GM19035 (cell line): ENCODE results near the gene CAB39L.

ENCODE experiments used
- ATAC-seq: cut with Tn5 transposase; IDR thresholded peaks from one replicate; pipeline ENCODE4 v1.9.1; 2021; ENCODE audit not compliant: unreplicated experiment

The CAB39L gene

DNA sequence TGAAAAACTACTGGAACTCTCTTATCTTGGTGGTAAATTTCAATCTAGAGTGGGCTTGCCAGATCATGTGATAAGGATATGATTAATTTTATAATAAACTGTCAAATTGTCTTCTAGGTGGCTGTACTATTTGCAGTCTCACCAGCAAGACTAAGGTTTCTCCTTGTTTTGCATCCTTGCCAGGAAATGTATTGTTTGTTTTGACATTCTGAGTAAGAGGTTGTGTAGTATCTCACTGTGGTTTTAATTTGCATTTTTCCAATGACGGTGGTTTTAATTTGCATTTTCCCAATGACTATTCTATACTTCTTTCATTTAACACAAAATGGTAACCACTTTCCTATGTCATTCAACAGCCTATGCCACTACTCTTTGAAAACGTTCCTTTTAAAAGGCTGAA, 2.0 kb downstream of the CAB39L start:
- ATAC-seq = no peak

DNA sequence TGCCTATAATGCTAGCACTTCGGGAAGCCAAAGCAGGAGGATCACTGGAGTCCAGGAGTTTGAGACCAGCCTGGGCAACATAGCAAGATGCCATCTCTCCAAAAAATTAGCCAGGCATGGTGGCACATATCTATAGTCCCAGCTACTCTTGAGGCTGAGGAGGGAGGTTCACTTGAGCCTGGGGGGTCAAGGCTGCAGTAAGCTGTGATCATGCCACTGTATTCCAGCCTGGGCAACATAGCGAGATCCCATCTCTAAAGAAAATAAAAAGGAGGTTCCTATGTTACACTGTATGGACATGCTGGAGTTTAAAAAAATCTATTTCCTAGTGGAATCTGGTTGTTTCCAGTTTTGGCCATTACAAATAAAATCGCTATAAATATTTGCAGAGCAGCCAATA, 2.6 kb downstream of the CAB39L start:
- ATAC-seq = no peak

GRCh38 chr13:49439609-49440008, 4.3 kb downstream of the CAB39L start:
- ATAC-seq = no peak

DNA sequence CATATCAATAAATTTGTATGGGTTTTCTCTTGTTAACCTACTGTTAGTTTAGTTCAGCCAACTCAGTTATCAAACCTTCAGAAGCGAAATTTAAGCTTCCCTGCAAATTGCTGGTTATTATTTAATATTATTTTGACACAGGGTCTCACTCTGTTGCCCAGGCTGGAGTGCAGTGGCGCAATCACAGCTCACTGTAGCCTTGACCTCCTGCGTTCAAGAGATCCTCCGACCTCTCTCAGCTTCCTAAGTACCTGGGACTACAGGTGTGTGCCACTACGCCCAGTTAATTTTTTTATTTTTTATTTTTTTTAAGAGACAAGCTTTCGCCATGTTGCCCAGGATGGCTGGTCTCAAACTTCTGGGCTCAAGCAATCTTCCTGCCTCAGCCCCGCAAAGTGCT, 6.2 kb downstream of the CAB39L start:
- ATAC-seq = no peak

- no peak for ATAC-seq
Observed at GRCh38 chr13:49436890-49437289, 7.0 kb downstream of the CAB39L start.

DNA sequence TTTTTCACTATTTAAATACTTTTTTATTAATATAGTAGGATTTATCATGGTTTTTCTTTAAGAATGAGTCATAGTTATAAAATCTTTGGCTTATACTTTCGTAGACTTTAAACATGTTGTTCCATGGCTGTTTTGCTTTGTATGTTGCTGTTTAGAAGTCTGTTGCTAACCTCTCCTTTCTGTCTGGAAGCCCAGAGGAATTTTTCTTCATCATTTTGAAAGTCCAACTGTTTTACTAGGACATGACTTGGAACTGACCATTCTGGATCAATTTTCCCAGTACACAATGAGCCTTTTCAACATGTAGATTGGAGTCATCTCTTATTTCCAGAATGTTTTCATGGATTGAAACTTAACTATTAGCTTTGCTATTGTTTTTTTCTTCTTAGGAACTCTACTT, 7.9 kb downstream of the CAB39L start:
- no peak for ATAC-seq

DNA sequence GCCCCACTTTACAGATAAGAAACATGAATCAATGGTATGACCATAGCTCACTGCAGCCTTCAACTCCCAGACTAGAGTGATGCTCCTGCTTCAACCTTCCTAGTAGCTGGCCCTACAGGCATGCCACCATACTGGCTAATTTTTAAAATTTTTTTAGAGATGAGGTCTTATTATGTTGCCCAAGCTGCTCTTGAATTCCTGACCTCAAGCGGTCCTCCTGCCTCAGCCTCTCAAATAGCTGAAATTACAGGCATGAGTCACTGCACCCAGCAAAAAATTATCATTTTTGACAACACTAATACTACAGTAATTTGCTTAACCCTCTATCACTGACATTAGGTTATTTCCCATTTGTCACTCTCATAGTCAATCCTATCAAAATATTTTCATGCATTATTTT, 14.7 kb downstream of the CAB39L start:
- ATAC-seq = no peak

DNA sequence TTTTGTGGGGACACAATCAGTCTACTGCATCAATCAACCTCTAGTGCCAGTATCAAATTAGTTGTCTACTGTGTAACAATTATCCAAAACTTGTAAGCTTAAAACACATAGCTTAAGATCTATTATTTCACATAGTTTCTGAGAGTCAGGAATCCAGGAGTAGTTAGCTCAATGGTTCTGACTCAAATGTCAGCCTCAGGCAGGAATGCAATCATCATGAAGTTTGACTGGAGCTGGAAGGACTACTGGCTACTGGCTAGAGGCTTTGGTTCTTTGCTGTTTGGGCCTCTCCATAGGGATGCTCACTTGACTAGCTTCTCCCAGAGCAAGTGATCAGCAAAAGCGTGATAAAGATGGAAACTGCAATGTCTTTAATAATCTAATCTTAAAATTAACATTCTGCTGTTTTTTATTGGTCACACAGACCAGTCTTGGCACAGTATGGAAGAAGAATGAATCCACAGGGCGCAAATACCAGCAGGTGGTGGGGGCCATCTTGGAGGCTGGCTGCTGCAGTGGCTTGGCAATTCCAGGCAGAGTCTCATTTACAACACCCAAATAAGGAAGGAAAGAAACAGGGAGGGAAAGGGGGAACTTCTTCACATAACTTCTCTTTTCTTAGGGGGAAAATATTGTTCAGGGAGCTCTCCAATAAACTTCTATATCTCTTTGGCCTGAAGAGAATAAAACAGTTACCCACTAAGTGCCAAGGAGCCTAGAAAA, 15.7 kb downstream of the CAB39L start:
- no peak for ATAC-seq

DNA sequence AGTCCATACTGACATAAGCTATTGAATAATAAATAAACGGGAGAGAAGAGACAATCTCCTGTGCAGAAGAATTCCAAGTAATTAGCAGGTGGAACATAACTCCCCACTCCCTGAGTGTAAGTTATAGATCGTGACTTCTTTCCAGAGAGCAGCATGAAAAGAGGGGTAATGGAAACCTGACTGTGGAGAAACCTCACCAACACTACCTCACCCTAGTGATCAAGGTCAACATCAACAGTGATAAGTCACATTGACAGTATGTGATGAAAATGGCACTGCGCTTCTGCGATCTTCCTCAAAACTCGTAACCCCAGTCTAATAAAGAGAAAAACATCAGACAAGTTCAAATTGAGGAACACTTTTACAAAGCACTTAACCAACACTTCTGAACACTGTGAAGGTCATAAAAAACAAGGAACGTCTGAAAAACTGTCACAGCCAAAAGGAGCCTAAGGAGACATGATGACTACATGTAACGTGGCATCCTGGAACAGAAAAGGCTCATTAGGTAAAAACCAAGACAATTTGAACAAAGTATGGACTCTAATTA, 19.8 kb downstream of the CAB39L start:
- ATAC-seq = no peak

GRCh38 chr13:49421391-49421790, 22.5 kb downstream of the CAB39L start:
- peak; percentile 83 for ATAC-seq

- ATAC-seq = no peak
Observed at GRCh38 chr13:49419276-49419675, 24.6 kb downstream of the CAB39L start.

GRCh38 chr13:49418206-49418605, 25.7 kb downstream of the CAB39L start:
- ATAC-seq = no peak

- no peak for ATAC-seq
Observed at GRCh38 chr13:49417161-49417560, 26.7 kb downstream of the CAB39L start.

DNA sequence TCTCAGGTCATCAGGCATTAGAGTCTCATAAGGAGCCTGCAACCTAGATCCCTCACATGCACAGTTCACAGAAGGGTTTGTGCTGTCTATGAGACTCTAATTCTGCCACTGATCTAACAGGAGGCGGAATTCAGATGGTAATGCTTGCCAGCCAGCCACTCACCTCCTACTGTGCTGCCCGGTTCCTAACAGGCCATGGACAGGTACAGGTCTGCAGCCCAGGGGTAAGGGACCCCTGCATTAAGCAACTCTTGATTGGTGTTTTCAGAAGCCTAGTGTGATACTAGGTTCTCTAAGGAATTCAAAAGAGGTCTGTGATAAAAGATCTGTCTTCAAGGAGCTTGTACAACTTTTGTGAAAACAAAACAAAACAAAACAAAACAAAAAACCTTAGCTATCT, 31.1 kb downstream of the CAB39L start:
- no peak for ATAC-seq

- no peak for ATAC-seq
Observed at GRCh38 chr13:49411353-49411752, 32.5 kb downstream of the CAB39L start.

- ATAC-seq = no peak
Observed at GRCh38 chr13:49410477-49410876, 33.4 kb downstream of the CAB39L start.

DNA sequence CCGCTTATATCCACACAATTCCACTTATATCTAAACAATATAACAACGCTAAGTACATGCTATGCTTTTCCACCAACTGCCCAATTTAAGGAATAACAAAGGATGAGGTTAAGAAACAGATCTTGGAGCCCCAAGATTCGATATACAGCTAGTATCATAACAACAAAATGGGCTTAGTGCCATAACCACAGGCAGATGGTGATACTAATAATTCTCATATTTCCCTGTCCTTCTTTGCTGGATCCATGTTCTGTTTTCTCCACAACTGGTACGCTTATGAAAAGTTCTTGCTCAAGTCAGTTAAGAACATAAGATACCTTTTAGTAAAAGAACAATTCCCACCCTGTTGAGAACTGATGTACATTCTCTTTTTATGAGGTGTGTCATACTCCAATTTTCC, 33.9 kb downstream of the CAB39L start:
- no peak for ATAC-seq

GRCh38 chr13:49409008-49409407, 34.9 kb downstream of the CAB39L start:
- ATAC-seq = no peak

DNA sequence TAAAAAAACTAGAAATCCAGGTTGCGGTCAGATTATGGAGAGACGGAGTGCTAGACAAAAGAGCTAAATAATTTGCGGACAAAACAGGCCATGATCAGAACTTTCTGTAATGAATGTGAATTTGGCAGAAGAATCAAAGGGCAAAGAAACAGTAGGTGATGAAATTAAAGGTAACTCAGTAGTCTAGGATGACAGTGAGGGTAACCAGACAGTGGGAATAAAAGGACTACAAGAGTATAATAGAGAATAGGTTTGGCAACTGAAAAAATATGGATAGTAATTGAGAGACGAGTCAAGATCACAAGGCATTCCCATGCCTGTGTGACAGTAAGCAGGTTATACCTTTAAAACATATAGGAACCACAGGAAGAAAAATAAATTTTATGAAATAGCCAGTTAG, 35.9 kb downstream of the CAB39L start:
- ATAC-seq = no peak

DNA sequence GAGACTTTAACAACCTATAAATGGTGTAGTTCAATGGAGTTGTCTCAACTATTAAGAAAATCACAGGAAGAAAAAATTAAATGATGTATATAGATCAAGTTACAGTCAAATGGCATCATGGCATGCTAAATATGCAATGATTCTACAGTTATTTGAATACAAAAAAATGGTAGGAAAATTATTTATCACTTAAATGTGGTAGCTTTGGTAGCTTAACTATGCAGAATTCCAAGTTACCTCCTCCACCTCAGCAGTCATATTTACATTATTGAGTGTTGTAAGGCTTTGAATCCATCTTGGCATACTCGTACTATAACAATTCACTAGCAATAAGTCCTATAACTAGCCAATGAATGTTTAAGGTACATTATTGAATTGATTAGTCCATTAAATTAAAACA, 36.8 kb downstream of the CAB39L start:
- no peak for ATAC-seq

- ATAC-seq = no peak
Observed at GRCh38 chr13:49404703-49405020, 39.2 kb downstream of the CAB39L start.

DNA sequence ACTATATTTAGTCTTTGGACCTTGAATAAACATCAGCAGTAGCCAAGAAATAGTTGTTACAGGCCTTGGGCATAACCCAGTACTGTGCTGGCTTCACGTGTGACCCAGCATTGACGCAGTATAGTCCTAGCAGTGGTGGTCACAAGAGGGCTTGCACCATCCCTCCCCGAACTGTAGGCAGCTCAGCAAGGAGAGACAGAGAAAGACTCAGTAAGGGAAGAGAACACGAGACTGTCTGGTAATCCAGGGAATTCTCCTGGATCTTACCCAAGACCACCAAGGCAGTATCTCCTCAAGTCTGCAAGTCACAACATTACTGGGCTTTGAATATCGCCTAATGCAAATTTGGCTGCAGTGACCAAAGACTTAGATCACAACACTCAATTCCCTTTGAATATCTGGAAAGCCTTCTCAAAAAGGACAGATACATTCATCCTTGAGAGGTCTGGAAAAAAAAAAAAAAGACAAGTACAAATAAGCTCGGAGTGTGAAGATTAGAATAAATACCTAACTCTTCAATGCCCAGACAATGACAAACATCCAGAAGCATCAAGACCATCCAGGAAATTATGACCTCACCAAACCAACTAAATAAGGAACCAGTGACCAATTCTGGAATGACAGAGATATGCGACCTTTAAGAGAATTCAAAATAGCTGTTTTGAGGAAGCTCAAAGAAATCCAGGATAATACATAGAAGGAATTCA, 39.7 kb downstream of the CAB39L start:
- no peak for ATAC-seq
